GM18909 (cell line): Measurements from ENCODE around the gene RPH3AL.
"Not testable (repeated sequence)": the region's sequence is repeated elsewhere in the genome, so short reads cannot be mapped to it uniquely, and the experiment has no call there.

Experiments
- ATAC-seq: cut with Tn5 transposase; IDR thresholded peaks from one replicate; pipeline ENCODE4 v1.9.1; 2021; ENCODE audit warnings: mild to moderate bottlenecking; ENCODE audit not compliant: unreplicated experiment, poor library complexity

Gene RPH3AL

DNA sequence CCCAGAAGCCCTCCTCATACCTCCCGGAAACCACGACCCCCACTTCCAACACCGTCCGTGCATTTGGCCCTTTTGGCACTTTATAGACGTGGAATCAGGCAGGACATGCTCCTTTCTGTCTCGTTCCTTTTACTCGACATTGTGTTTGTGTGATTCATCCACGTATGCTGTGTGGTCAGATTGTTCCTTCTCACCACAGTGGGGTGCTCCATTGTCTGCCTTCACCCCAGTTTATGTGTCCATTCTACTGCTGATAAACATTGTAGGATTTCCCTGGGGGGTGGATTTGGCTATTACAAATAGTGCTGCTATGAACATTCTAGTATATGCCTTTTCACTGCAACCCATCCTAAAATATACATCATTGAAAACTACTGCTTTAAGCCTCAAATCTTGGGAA lies 28.9 kb upstream of the RPH3AL start:
- no peak for ATAC-seq

GRCh38 chr17:379531-380465 lies 27.2 kb upstream of the RPH3AL start:
- ATAC-seq = no peak

DNA sequence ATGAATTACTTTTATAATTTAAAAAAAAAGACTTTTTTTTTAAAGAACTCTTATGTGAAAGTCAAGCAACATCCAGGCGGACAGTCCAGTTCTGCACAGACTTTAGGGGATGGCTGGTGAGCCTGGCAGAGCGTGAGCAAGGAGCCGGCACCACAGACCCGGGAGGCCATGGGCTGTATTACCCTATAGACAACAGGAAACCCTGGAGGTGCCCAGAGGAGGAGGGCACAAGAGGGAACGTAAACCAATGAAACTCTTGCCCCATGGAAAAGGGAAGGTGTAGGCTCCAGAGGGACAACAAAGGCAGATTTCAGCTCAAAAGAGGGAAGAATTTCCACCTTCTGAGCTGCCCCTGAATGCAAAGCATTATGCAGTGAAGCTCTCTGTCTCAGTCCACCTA lies 25.5 kb upstream of the RPH3AL start:
- ATAC-seq = no peak

- no peak for ATAC-seq
Measured at GRCh38 chr17:376936-377863, 24.6 kb upstream of the RPH3AL start.

- no peak for ATAC-seq
Measured at GRCh38 chr17:373613-374230, 21.1 kb upstream of the RPH3AL start.

DNA sequence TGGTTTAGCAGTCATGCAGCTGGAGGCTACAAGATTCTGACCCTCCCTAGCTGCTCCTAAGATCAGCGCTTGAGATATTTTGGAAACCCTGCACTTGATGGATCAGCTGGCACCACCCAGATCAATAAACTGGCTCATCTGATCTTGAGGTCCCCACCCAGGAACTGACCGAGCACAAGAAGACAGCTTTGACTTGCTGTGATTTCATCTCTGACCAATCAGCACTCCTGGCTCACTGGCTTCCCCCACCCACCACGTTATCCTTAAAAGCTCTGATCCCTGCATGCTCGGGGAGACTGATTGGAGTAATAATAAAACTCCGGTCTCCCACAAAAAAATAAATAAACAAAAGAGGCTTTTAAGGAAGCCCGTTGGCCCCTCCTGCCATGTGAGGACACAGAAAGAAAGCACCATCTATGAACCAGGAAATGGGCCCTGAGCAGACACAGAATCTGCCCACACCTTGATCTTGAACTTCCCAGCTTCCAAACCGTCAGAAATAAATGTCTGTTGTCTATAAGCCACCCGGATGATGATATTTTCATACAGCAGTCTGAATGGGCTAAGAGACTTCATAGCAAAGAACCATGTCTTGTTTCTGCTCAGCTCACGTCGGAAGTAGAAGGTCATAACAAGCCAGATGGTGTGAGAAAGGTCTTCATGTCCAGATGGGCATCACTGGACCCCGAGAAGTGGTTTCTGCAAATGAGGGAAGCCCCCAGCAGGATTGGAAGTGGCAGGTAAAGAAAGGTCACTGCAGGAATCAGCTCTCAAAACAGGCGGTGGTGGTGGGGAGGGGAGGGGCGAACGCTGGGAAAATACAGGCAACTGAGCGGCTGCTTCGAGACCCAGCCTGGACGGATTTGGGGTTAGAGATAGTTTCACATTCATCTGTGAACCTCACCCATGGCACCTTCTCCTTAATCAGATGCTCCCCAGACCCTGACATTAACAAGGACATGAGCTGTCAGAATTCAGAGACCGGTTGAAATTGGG lies 19.8 kb upstream of the RPH3AL start:
- ATAC-seq = no peak

- ATAC-seq = no peak
Measured at GRCh38 chr17:371583-371982, 19.0 kb upstream of the RPH3AL start.

DNA sequence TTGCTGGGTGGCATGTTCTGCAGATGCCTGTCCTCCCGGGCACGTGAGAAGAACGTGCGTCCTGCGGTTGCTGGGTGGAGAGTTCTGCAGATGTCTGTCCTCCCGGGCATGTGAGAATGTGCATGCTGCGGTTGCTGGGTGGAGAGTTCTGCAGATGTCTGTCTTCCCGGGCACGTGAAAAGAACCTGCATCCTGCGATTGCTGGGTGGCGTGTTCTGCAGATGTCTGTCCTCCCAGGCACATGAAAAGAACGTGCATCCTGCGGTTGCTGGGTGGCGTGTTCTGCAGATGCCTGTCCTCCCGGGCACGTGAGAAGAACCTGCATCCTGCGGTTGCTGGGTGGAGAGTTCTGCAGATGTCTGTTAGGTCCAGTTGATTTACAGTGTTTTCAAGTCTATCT lies 15.0 kb upstream of the RPH3AL start:
- not testable (repeated sequence) for ATAC-seq

GRCh38 chr17:366657-367615 lies 14.3 kb upstream of the RPH3AL start:
- not testable (repeated sequence) for ATAC-seq

DNA sequence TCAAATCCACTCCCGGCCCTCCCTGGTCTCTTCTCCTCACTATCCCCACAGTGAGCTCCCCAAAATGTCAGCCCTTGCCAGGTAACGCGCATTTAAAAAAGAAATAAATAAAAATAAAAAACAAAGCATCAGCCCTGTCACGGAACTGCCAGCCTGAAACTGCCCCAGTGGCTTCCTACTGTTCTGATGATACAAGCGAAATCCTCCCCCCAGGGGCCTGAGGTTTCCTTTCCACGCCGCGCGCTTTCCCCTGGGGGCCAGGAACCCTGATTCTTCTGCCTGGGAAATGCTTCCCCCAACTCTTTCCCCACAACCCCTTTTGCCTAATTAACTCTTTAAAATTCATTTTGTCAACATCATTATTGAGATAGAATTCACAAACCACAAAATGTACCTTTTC lies 12.2 kb upstream of the RPH3AL start:
- ATAC-seq = no peak

DNA sequence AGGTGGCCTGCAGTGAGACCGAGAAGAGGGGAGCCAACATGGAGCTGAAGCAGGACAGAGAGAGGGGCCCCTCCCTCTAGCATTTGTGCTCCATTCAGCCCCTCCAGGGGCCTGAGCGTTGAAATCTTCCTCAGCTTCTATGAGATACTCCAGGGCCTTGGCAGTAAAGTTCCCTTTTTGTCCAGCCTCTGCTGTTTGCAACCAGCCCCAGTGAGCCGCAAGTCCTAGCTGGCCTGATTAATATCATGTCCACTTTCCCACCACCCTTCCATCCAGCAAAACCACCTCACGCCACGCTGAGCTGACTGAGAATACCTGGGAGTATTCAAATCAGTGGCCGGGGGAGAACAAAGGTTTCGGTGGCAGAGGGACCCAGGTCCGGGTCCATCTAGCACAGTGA lies 11.7 kb upstream of the RPH3AL start:
- ATAC-seq = no peak

GRCh38 chr17:362721-363120 lies 10.1 kb upstream of the RPH3AL start:
- ATAC-seq = no peak

- ATAC-seq = no peak
Measured at GRCh38 chr17:360092-360750, 7.6 kb upstream of the RPH3AL start.

DNA sequence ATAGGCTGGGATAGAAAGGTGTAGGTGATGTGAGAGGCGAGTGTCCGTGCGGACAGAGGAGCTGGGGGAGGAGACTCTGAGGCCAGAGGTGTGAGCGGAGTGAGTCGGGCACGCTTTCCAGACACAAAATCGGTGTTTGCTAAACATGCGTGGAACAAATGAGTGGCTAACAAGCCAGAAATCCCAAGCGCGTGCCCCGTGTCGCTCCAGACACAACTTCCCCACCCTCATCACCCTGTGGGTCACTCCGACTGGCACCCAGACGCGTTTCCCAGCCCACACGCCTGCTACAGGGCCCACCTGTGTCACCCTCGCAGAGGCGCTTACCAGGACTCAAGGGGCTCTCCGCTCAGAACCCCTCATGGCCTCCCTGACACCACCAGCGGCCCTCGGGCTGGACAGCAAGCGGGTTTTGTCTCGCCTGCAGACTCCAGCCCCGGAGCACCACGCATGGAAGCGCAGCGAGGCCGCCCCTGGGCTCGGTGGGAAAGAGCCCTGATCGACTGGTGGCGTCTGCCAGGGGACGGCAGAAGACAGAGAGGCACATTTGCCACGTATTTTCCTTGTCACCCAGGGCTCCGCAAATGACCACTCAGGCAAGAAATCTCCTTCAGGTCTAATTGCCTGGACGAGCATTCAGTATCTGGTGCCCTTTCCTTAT lies 6.0 kb upstream of the RPH3AL start:
- no peak for ATAC-seq

DNA sequence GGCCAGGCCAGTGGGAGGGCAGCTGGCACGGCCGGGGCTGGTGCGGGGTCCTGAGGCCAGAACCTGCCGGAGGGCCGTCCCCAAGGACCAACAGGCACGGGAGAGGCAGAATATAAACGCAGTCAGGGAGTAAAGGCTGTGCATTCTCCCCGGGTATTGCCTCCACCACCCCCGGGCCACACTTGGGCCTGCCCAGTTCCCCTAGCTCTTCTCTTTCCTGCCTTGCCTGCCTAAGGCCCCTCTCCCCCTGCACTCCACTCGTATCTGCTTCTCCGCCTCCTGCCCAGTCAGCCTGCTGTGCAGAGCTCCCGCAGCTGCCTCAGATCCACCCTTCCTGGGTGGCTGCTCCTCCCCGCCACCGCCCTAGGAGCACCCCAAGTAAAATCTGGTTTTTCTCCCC lies 5.0 kb upstream of the RPH3AL start:
- ATAC-seq = no peak

DNA sequence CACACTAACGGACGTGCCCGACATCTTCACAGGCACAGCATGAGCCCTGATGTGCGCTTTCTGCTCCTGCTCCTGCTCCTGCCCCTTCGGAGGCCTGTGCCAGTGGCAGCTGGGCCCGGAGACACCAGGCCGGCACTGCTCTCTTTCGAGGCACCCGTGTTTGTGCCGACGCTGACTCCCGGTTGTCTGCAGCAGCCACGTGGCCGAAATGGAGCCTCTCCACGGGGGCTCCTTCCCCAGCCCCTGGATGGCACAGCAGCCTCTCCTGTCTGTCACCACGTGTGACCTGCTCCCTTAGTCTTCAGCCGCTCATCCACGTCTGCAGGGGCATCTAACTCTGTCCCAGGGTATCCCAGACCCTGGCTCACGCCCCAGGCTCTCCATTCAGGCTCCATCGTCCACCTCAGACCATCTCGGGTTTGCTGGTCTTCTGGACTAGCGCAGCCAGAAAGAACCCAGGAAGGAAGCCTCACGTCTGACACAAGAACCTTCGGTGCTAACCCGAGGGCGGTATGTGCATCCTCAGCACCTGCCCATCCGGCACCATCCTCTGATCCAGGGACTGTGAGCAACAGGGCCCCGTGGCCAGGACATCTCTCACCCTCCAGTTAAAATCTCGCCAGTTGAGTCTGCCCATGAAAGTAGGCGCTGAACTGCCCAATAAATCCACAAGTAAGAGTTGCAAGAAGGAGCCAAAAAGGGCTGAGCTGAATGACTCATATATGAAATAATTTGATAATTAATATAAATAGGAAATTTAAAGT lies 4.2 kb upstream of the RPH3AL start:
- no peak for ATAC-seq
